PC-9 (cell line): ENCODE results near the gene SOX15. TPM values are rescaled to one million over a fixed set of nuclear protein-coding genes. Genes with fewer than 3 reads are reported as not detected.

Experiments
- BruUV-seq: library from RNA; stranded (reverse); fragments of 400-500 nt; replicated peaks from 2 replicates; lab custom pipeline; 2021; lab: Mats Ljungman, UMichigan
- CTCF ChIA-PET: fragments of 300-600 bp; sonication (Branson Sonifier 250); formaldehyde crosslinking; loops from one replicate; lab custom pipeline; 2022; ENCODE audit warnings: antibody characterized with exemption; lab: Charles Lee
- POLR2A ChIA-PET: fragments of 300-600 bp; sonication (Branson Sonifier 250); formaldehyde crosslinking; loops from one replicate; lab custom pipeline; 2022; ENCODE audit warnings: antibody characterized with exemption; ENCODE audit not compliant: unreplicated experiment; lab: Charles Lee
- DNase-seq, 2 experiments: peaks; one replicate each; pipeline versions ENCODE4 v3.0.0 to v3.0.0-alpha.2; 2015 to 2022; ENCODE audit warnings: mixed read lengths in 1 of 2
- H2AFZ ChIP-seq: fragments of 200-600 bp; sonication (generic); 2 replicates; pipeline ENCODE4 v1.8.1; 2017; ENCODE audit warnings: antibody characterized with exemption
- H3F3A ChIP-seq: fragments of 200-600 bp; sonication (generic); 2 replicates; pipeline ENCODE4 v1.8.1; 2017; ENCODE audit warnings: antibody characterized with exemption, mild to moderate bottlenecking, low read depth; ENCODE audit not compliant: insufficient read depth
- H3K27ac ChIP-seq: fragments of 200-600 bp; sonication (generic); 2 replicates; pipeline ENCODE4 v1.6.1; 2016; ENCODE audit warnings: mixed run types
- H3K27me3 ChIP-seq: fragments of 200-600 bp; sonication (generic); 2 replicates; pipeline ENCODE4 v1.6.1; 2016; ENCODE audit warnings: low read depth, mixed run types; ENCODE audit not compliant: insufficient read depth
- H3K36me3 ChIP-seq: fragments of 200-600 bp; sonication (generic); 2 replicates; pipeline ENCODE4 v1.6.1; 2016; ENCODE audit warnings: low read depth, mixed run types
- H3K4me1 ChIP-seq: fragments of 200-600 bp; sonication (generic); replicated peaks from 2 replicates; pipeline ENCODE4 v1.6.1; 2016; ENCODE audit warnings: mixed run types; ENCODE audit not compliant: insufficient read depth
- H3K4me2 ChIP-seq: fragments of 200-600 bp; sonication (generic); 2 replicates; pipeline ENCODE4 v1.6.1; 2017; ENCODE audit warnings: mixed run types
- H3K4me3 ChIP-seq: fragments of 200-600 bp; sonication (generic); 2 replicates; pipeline ENCODE4 v1.6.1; 2016; ENCODE audit warnings: mixed run types
- H3K79me2 ChIP-seq: fragments of 200-600 bp; sonication (generic); 2 replicates; pipeline ENCODE4 v1.6.1; 2017; ENCODE audit warnings: low read depth, mixed run types
- H3K9me2 ChIP-seq: fragments of 200-600 bp; sonication (generic); 2 replicates; pipeline ENCODE4 v1.8.1; 2017; ENCODE audit warnings: mild to moderate bottlenecking; ENCODE audit not compliant: insufficient read depth
- H3K9me3 ChIP-seq: fragments of 200-600 bp; sonication (generic); 2 replicates; pipeline ENCODE4 v1.8.1; 2016; ENCODE audit warnings: low read depth; ENCODE audit not compliant: insufficient read depth
- H4K20me1 ChIP-seq: fragments of 200-600 bp; sonication (generic); 2 replicates; pipeline ENCODE4 v1.8.1; 2017; ENCODE audit not compliant: insufficient read depth
- CTCF ChIP-seq: fragments of 200-600 bp; sonication (generic); conservative IDR thresholded peaks from 2 replicates; pipeline ENCODE4 v1.6.1; 2017; ENCODE audit warnings: mixed run types, antibody characterized with exemption, mild to moderate bottlenecking, moderate library complexity
- EZH2 ChIP-seq: fragments of 200-600 bp; sonication (generic); IDR thresholded peaks from 2 replicates; pipeline ENCODE4 v1.8.0; 2017; ENCODE audit warnings: antibody characterized with exemption, low read depth
- intact Hi-C: fragments of 100-400 bp; cut with micrococcal nuclease; formaldehyde crosslinking; loops from one replicate; pipeline ENCODE4 v1.10.0; 2022; ENCODE audit not compliant: unreplicated experiment
- total RNA-seq: library from RNA; stranded (reverse); gene quantifications from 2 replicates; pipeline ENCODE4 v1.2.3, GENCODE V29; 2021

SOX15 gene
- total RNA-seq, 1 experiment from 2014 or later: 124 TPM

GRCh38 chr17:7560172-7561027 lies 29.5 kb downstream of the SOX15 start:
- peaks cover 25% of the 10 kb centered on the region for H3K79me2 ChIP-seq
- no peak for DNase-seq

GRCh38 chr17:7559320-7560171 lies 30.3 kb downstream of the SOX15 start:
- H3K4me2 ChIP-seq: 0 out of 2 replicates have a peak overlapping the region, but pooled peaks have one; percentile 87
- no peaks in the 10 kb centered on the region for H3K9me3 ChIP-seq
- no peaks in the 10 kb centered on the region for H3K36me3 ChIP-seq
- no TSS peak for BruUV-seq
- DNase-seq: no peak
- H4K20me1 ChIP-seq: no peaks in the 10 kb centered on the region
- H3K79me2 ChIP-seq: peaks cover 25% of the 10 kb centered on the region
- intact Hi-C loops: loop anchor here (2.0 kb wide), 3 partner anchors 75 to 165 kb away; partner anchors contain the start of genes PLSCR3, POLR2A and TMEM256
- H3K27ac ChIP-seq: no peak overlapping the region
- CTCF ChIA-PET: interaction anchor here (0.6 to 2.1 kb wide), 7 partner anchors 44 to 514 kb away, joined by 3 to 22 read pairs (median 6); partner anchors contain the start of genes TP53 and ZBTB4
- H3F3A ChIP-seq: no peaks in the 10 kb centered on the region
- H3K27me3 ChIP-seq: no peaks in the 10 kb centered on the region
- POLR2A ChIA-PET: interaction anchor here (0.6 to 0.7 kb wide), 2 partner anchors 157 to 203 kb away, joined by 3 read pairs; no protein-coding TSS in a partner anchor
- TF ChIP-seq CTCF (no peak), EZH2 (no peak)
- no peaks in the 10 kb centered on the region for H3K9me2 ChIP-seq
- H2AFZ ChIP-seq: no peak overlapping the region
- H3K4me3 ChIP-seq: no peak overlapping the region
- H3K4me1 ChIP-seq: peaks cover 9% of the 10 kb centered on the region

More at GRCh38 chr17:7560172-7561027, 29.5 kb downstream of the SOX15 start:
- H3K4me2 ChIP-seq: peak overlapping the region; percentile 97
- no peaks in the 10 kb centered on the region for H3K27me3 ChIP-seq
- POLR2A ChIA-PET: interaction anchor here (0.5 to 0.7 kb wide), 4 partner anchors 55 to 204 kb away, joined by 3 to 9 read pairs (median 4); no protein-coding TSS in a partner anchor
- no TSS peak for BruUV-seq
- intact Hi-C loops: loop anchor here (1.0 kb wide), 5 partner anchors 29 to 280 kb away; no protein-coding TSS in a partner anchor
- no peaks in the 10 kb centered on the region for H3K9me2 ChIP-seq
- peaks cover 9% of the 10 kb centered on the region for H3K4me1 ChIP-seq
- H3F3A ChIP-seq: no peaks in the 10 kb centered on the region
- no peaks in the 10 kb centered on the region for H3K9me3 ChIP-seq
- CTCF ChIA-PET: interaction anchor here (0.6 to 2.1 kb wide), 16 partner anchors 27 to 598 kb away, joined by 3 to 22 read pairs (median 4); partner anchors contain the start of genes TMEM95 and TP53
- no peak overlapping the region for H3K27ac ChIP-seq
- H3K4me3 ChIP-seq: peak overlapping the region; percentile 92; the same call in 1 of the 2 replicates
- TF ChIP-seq EZH2 (no peak), CTCF (no peak)
- H3K36me3 ChIP-seq: no peaks in the 10 kb centered on the region
- no peak overlapping the region for H2AFZ ChIP-seq
- no peaks in the 10 kb centered on the region for H4K20me1 ChIP-seq
